NOMO-1 (cell line): ENCODE results near the gene PANK2.
"Not testable (repeated sequence)": the region's sequence is repeated elsewhere in the genome, so short reads cannot be mapped to it uniquely, and the experiment has no call there.

Experiments
- DNase-seq, 2 experiments: peaks; one replicate each; lab custom pipeline; 2025; ENCODE audit not compliant: unreplicated experiment in 2 of 2; lab: John Stamatoyannopoulos, UW

Gene PANK2

DNA sequence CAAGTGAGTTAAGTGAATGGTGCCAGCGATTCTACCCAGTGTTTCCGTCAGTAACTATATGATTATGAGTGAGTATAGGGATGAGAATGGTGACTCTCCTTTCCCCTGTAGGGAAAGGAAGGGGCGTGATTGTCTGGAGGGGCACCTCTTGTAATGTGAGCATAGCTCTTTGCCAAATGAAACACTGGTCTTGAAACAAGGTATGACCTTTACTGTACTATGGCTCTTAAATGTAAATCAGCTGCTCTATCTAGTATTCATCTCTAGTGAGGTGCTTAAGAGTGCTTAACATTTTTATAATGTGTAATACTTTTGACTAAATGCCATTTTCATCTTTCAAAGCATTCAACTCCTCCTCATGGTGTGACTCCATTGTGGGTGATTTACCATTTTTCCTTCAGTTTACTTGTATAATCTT lies 11.0 kb downstream of the PANK2 start:
- DNase-seq, result no peak

DNA sequence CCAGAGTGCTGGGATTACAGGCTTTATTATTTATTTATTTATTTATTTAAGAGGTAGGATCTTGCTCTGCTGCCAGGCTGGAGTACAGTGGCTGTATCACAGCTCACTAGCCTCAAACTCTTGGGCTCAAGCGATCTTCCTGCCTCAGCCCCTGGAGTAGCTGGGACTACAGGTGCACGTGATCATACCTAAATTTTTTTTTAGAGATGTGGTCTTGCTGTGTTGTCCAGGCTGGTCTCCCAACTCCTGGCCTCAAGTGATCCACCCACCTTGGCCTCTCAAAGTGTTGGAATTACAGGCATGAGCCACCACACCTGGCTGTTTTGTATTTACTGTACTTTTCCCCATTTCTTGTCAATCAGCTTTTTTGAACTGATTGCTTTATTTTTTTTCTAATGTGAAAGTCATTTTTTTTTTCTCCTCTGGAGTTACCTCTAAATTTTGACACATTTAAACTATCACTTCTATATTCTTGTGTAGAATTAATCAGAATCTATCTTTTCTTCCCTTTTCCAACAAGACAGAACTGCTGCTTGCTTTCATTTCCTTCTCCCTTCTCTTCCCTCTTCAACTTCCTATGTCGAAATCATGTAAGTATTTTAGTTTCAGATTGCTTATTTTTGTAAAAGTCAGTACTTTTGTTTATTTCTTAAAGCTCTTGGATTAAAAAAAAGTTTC lies 12.0 kb downstream of the PANK2 start:
- DNase-seq, result peak in 1 of 2 experiments; percentile 94

DNA sequence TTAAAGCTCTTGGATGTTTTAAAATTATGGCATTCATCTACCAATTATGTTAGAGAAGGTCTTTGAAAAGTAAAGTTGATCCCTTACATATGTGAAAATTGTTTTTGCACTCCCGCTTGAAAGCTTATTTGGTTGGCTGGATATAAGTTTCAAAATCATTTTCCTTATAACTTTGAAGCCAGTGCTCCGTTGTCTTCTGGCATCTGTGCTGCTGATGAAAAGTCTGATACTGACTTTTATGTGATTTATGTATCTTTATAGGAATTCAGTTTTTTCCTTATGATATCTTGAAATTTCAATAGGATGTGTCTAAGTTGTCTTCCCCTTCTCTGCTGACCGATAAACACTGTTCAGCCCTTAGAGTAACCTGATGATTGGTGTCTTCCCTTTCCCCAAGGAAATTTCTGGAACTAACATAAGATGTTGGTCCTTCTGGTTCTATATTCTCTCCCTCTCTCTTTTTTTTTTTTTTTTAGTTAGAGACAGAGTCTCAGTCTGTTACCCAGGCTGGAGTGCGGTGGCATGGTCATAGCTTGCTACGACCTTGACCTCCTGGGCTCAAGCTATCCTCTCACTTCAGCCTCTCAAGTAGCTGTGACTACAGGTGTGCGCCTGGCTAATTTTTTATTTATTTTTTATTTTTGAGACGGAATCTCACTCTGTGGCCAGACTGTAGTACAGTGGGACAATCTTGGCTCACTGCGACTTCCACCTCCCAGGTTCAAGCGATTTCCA lies 12.7 kb downstream of the PANK2 start:
- DNase-seq, result no peak

DNA sequence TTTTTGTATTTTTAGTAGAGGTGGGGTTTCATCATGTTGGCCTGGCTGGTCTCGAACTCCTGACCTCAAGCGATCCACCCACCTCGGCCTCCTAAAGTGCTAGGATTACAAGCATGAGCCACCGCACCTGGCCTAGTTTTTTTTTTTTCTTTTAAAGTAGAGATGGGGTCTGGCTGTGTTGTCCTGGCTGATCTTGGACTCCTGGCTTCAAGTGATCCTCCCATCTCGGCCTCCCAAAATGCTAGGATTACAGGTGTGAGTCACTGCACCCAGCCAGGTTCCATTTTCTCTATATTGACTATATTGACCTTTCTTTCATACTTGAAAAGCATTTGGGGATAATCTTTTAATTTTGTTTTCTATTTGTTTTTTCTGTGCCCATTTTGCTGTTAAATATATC lies 13.3 kb downstream of the PANK2 start:
- DNase-seq, result no peak

DNA sequence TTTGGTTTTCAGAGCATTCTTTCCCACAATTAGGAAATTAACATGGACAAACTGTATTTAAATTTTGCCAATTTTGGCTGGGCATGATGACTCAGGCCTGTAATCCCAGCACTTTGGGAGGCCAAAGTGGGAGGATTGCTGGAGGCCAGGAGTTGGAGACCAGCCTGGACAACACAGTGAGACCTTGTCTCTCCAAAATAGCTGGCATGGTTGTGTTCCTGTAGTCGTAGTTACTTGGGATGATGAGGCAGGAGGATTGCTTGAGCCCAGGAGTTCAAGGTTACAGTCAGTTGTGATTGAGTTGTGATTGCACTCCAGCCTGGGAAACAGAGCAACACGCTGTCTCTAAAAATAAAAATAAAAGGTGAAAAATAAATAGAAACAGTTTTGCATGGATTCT lies 15.0 kb downstream of the PANK2 start:
- DNase-seq, result no peak

DNA sequence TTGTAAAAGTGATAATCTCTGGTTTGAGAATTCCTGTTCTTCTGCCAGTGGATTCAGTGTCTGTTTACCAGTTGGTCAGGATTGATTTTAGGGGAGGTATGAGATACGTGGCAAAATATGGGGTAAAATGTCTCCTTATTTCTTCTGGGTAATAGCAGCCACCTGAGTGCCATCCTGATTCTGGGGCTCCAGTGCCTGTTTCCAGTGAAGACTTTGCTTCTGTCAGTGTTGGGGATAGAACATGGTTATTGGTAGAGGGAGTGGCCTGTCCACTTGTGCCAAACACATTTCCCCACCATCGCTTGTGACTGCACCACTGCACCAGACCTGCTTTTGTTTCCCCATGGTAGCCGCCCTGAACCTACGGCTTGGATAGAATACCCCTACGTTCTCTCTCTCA lies 15.7 kb downstream of the PANK2 start:
- no peak for DNase-seq

DNA sequence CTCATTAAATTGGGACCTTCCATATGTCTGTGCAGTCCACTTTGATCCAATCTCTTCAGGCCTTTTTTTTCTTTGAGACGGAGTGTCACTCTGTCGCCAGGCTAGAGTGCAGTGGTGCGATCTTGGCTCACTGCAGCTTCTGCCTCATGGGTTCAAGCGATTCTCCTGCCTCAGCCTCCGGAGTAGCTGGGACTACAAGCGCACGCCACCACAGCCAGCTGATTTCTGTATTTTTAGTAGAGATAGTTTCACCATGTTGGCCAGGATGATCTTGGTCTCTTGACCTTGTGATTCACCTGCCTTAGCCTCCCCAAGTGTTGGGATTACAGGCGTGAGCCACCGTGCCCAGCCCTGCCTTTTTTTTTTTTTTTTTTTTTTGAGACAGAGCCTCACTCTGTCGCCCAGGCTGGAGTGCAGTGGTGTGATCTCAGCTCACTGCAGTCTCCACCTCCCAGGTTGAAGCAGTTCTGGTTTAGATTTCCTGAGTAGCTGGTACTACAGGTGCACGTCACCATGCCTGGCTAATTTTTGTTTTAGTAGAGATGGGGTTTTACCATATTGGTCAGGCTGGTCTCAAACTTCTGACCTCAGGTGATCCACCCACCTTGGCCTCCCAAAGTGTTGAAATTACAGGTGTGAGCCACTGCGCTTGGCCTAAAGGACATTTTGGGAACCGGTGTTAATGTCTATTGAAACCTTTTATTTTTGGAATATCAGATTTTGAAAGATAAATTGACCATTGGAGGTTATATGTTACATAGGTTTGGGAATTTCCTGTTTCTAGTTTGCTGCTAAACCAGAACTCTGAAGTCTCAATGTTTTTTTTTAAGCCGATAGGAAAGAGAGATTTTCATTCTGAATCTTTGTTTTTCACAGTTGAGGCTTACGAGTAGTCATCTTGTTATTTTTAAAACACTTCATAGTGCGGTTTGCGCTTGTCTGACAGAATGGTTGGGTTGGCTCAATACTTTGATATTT lies 17.8 kb downstream of the PANK2 start:
- DNase-seq, result not testable (repeated sequence)

DNA sequence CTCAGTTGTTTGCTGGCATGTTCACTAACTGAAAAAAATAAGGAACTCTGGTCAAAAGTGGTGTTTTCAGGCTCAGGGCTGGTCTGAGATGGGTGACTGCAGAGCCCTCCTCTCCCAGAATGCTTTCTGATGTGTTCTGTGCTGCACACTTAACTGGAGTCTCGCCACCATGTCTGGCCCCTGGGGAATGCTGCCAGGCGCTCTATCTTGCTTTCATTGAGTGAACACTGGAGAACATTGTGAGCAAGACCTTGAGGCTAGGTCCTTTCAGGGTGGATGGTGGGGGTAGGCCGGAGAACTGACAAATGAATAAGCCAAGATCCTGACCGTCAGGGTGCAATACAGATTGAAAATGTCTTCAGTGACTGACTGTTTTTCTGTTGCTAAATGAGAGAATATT lies 19.5 kb downstream of the PANK2 start:
- no peak for DNase-seq

DNA sequence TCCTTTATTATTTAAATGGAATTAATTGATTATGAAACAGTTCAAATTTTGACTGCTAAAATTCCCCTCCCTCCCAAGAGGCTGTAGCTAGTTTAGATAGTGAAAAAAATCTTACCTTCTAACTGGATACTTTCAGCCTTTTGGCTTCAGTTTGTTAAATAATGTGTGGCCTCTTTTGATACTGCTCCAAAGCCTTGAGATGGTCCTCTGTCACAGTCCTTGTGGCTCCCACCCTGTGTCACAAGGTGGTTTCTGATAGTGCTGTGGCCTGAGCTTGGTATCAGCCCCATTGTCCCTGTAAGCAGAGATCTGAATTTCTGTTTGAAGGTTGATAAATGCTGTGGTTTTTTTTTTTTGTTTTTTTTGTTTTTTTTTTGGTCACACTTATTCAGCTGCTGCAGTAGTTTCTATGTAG lies 20.8 kb downstream of the PANK2 start:
- no peak for DNase-seq

DNA sequence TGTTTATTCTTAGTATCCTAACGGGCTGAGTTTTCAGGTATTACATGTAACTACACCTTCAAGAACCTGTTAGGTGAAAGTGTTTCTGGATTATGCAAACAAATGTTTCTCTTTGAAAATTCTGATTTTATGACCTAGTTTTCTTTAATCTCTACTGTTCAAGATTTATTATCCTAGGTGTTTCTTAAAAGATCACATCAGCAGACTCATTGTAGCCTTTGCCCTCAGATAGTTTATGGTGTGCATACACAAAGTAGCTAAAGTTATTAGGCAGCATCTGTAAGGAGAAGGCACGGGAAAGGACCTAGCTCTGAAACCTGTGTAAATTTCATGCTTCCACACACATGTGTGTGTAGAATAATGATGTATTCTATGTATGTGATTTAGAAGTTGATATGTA lies 21.7 kb downstream of the PANK2 start:
- DNase-seq, result no peak

DNA sequence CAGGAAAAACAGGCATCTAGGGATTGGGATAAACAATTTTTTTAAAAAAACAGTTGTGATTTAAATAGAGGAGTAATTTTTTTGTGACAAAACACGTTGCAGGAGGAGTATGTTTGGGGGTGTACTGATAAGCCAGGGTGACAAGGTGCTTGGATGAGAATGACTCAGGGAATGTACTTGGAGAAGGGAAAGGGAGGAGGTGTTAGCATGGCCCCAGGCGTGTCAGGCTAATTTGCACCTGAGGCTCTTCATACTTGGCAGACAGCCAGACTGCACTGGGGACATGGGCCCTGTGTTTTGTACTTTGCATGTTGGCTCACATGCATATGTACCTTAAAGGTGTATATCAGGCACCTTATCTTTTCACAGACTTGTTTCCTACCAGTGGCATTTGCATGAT lies 22.8 kb downstream of the PANK2 start:
- no peak for DNase-seq

DNA sequence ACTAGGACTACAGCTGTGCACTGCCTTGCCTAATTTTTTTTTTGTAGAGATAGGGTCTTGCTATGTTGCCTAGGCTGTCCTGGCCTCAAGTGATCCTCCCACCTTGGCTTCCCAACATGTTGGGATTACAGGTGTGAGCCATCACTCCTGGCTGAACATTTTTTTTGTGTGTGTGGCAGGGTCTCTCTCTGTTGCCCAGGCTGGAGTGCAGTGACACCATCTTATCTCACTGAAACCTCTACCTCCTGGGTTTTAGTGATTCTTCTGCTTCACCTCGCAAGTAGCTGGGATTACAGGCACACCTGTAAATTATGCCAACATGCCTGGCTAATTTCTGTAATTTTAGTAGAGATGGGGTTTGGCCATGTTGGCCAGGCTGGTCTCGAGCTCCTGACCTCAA lies 25.3 kb downstream of the PANK2 start:
- DNase-seq, result no peak

DNA sequence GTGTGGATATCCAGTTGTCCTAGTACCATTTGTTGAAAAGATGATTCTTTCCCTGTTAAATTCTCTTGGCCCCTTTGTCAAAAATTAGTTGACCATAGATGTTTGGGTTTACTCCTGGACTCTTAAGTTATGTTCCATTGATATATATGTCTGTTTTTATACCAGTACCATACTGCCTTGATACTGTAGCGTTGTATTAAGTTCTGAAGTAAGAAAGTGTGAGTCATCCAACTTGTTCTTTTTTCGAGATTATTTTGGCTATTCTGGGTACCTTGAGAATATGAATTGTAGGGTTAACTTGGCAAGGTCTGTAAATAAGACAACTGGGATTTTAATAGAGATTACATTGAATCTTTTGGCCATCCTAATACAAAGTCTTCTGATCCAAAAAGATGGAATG lies 26.5 kb downstream of the PANK2 start:
- no peak for DNase-seq

DNA sequence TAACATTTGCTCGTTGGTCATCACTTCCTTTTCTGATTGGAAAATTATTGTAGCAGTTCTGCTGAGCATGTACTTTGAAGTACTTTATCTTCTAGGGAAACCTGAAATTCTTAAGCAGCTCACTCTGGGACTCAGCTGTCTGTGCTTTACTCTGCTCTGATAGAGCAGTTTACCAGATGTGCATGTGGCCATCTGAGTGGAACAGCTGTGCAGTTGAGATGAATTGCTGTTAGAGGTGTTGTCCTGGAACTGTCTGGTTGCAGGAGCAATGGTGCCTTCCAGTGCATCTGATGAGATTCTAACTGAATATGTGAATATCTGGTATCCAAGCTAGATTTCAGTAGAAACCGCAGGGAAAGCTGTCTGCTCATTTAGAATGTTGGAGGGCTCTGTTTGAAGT lies 27.2 kb downstream of the PANK2 start:
- no peak for DNase-seq

DNA sequence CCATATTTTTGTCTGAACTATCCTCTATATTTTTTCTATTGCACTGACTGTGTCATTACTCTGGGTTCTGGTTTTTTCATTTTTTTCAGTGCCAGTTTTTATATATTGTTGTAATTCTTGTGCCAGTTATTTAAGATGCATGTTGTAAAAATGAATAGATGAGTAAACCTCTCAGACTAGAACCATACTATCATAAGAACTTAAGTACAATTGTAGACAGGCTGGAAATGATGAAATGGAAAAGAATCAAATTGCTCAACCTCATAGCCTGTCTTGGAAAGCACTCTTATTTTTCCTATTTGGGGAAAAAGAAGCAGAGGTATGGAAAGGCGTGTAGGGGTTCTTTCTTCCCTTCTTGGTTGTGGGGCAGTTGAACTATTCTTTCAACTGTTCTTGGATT lies 30.2 kb downstream of the PANK2 start:
- no peak for DNase-seq

DNA sequence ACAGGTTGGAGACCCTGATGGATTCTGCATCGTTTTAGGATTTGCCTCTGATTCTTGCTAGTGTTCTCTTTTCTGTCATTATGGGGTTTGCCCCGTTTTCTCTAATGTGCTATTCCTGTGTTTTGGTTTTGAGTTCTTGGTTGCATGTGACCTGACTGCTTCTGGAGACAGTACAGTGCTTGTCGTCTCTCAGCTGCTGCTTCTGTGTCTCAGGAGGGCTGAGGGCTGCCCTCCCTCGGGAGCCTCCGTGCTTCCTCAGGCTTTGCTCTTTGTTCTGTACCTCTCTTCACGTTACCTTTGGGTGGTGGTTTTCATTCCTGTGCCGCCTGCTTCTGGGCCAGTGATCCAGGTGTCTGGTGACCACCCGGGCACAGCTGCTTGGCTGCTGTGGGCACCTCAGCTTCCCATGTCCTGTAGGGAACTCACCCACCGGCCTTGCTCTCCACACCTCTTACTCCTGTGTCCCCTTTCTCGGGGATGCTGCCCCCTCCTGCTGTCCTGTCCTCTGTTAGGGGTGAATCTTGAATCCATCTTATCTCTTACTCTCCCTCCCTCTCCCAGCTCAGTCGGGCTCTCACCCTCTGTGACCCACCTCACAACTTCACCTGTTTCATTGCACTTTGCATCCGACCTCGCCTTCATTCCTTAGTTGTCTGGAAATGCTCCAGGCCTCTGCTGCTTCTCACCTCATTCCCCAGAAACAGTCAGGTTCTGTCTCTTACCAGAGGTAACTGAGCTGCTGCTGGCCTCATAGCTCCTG lies 33.2 kb downstream of the PANK2 start:
- DNase-seq, result no peak

DNA sequence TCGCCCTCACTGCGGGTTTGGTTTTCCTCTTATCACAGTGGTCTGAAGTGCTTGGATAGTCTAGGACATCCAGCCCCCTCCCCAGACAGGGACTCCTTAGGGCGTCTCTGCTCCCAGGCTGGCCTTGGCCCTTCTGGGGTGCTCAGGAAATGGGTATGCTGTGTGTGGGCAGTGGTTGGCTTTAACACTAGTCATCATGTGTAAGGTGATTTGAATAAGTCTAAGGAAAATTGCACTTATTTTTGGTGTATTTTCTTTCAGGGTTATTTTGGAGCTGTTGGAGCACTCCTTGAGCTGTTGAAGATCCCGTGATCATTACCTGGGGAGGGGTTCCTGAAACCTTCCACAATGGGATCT lies 33.8 kb downstream of the PANK2 start:
- DNase-seq, result no peak

DNA sequence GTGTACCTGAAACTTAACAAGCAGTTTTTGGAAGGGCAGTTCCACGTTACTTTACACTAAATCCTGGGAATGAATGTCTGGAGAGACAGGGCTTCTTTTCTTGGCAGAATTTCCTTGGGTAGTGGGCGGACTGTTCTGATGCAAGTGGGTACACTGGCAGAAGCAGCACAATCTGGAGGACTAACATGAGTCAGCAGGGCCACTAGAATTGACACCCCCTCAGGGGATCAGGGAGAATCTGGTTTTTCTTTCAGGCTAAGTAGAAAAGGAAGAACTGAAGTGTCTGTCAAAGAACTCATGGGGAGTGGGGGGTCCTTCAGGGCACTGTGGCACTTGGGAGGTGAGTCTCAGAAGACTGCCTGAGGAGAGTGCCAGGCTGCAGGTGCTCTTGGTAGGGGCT lies 34.6 kb downstream of the PANK2 start:
- DNase-seq, result no peak

DNA sequence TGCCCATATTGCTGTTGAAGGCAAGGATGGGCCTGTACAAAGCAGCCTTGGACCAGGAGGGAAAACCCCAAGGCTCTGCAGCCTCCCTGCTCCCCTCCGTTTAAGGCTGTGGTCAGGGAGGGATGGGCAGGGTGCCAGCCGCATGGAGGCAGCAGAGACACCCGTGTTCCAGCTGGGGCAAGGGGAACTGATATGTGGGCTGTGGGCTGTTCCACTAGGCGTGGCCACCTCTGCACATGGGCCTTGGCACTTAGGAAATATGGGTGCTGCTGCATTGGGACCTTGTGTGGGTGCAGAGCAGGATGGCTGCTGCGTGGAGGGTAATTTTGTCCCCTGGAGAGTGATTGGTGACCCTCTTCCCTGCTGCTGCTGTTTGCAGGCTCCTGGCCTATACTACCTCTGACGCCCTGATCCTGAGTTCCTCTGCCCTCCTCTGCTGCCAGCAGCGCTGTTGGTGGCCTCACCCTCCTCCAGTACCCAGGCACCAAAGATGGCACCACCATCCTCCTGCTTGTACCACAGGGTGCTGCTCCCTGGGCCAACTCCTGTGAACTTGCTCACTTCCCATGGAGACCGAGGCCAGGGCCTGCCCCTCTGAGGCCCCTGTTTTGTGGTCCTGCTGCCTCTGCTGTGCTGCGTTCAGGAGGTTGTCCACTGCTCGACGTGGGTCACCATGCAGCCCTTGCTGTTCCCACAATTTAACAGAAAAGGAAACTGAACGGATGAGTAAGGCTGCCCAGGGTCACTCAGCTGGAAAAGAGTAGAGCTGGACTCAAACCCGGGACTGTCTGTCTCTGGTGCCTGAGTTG lies 35.3 kb downstream of the PANK2 start:
- no peak for DNase-seq

DNA sequence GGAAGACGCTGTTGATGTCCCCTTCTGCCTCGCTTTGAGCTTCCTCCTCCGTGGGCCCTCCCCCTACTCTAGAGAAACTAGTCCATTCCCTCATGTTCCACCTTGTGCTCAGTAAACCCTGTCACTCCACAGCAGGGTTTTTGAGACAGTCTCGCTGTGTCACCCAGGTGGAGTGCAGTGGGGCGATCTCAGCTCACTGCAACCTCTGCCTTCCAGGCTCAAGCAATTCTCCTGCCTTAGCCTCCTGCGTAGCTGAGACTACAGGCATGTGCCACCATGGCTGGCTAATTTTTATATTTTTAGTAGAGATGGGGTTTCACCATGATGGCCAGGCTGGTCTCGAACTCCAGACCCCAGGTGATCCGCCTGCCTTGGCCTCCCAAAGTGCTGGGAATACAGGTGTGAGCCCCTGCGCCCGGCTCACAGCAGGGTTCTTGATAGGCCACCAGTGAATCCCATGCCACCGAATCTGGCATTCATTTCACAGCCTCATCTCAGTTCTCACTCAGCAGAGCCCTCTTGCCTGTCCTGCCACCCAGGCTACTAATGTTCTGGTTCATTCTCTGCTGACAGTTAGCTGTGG lies 36.0 kb downstream of the PANK2 start:
- DNase-seq, result no peak
